Central memory CD8-positive, alpha-beta T cell (primary cell): ENCODE results near the gene BTNL9.
"Not testable (repeated sequence)": the region's sequence is repeated elsewhere in the genome, so short reads cannot be mapped to it uniquely, and the experiment has no call there.

Experiments used
- ATAC-seq: fragments of 150-1000 bp; cut with Tn5 transposase; replicated peaks from 2 replicates; pipeline ENCODE4 v1.10.0; 2022; ENCODE audit warnings: mild to moderate bottlenecking, moderate FRiP score, moderate number of reproducible peaks; ENCODE audit not compliant: poor library complexity, severe bottlenecking; ENCODE audit errors: extremely low read depth
- DNase-seq, 2 donors: peaks; one replicate each; pipeline ENCODE4 v3.0.0; 2021; ENCODE audit warnings: low spot score in 2 of 2
- H3K27ac Mint-ChIP-seq: one replicate; pipeline ENCODE4 v1.8.0; 2022; ENCODE audit warnings: low read depth, mild to moderate bottlenecking, moderate library complexity, mixed read lengths
- H3K27me3 Mint-ChIP-seq: one replicate; pipeline ENCODE4 v1.8.0; 2022; ENCODE audit warnings: mixed read lengths
- H3K36me3 Mint-ChIP-seq: one replicate; pipeline ENCODE4 v1.8.0; 2022; ENCODE audit warnings: mild to moderate bottlenecking, moderate library complexity, mixed read lengths; ENCODE audit not compliant: insufficient read depth
- H3K4me1 Mint-ChIP-seq: one replicate; pipeline ENCODE4 v1.8.0; 2022; ENCODE audit warnings: mixed read lengths
- H3K4me3 Mint-ChIP-seq: one replicate; pipeline ENCODE4 v1.8.0; 2022; ENCODE audit warnings: mild to moderate bottlenecking, moderate library complexity, mixed read lengths
- H3K9me3 Mint-ChIP-seq: one replicate; pipeline ENCODE4 v1.8.0; 2022; ENCODE audit warnings: mixed read lengths

The BTNL9 gene

GRCh38 chr5:181045316-181045715 is 5.2 kb downstream of the BTNL9 start:
- H3K9me3 Mint-ChIP-seq: no peaks in the 10 kb centered on the region
- ATAC-seq (no peak), DNase-seq (no peak)
- H3K27ac Mint-ChIP-seq: no peak overlapping the region
- no peak overlapping the region for H3K4me3 Mint-ChIP-seq
- H3K27me3 Mint-ChIP-seq: peaks cover 17% of the 10 kb centered on the region
- no peaks in the 10 kb centered on the region for H3K36me3 Mint-ChIP-seq
- no peaks in the 10 kb centered on the region for H3K4me1 Mint-ChIP-seq

DNA sequence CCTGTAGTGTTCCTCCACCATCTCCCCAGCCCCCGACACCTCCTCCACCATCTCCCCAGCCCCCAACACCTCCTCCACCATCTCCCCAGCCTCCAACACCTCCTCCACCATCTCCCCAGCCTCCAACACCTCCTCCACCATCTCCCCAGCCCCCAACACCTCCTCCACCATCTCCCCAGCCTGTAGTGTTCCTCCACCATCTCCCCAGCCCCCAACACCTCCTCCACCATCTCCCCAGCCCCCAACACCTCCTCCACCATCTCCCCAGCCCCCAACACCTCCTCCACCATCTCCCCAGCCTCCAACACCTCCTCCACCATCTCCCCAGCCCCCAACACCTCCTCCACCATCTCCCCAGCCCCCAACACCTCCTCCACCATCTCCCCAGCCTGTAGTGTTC is 5.8 kb downstream of the BTNL9 start:
- not testable (repeated sequence) for H3K4me1 Mint-ChIP-seq, H3K27ac Mint-ChIP-seq, H3K9me3 Mint-ChIP-seq, H3K4me3 Mint-ChIP-seq, DNase-seq, ATAC-seq, H3K36me3 Mint-ChIP-seq
- peaks cover 21% of the 10 kb centered on the region for H3K27me3 Mint-ChIP-seq

DNA sequence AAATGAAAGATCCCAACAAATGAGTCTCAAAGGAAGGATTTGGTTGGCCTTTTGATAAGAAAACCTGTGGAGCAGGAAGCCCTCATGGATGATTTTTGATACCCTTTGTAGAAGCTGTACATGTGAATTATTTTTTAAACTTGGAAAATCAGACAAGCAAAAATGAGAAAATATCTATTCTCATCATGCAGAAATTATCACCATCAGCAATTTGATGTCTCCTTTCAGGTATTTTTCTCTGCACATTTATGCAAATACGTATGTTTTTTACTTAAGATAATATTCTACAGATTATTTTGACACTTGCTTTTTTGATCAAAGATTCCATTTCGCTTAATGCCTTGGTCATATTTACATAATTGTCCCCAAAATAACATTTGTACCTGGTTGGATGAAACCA is 7.2 kb downstream of the BTNL9 start:
- no peaks in the 10 kb centered on the region for H3K9me3 Mint-ChIP-seq
- H3K27ac Mint-ChIP-seq: no peak overlapping the region
- no peaks in the 10 kb centered on the region for H3K36me3 Mint-ChIP-seq
- H3K4me3 Mint-ChIP-seq: no peak overlapping the region
- peaks cover 35% of the 10 kb centered on the region for H3K27me3 Mint-ChIP-seq
- DNase-seq (no peak), ATAC-seq (no peak)
- H3K4me1 Mint-ChIP-seq: peaks cover 6% of the 10 kb centered on the region

- Mint-ChIP-seq H3K36me3 (no peaks in the 10 kb centered on the region), H3K4me1 (peaks cover 8% of the 10 kb centered on the region), H3K27me3 (peaks cover 39% of the 10 kb centered on the region), H3K4me3 (no peak overlapping the region), H3K9me3 (no peaks in the 10 kb centered on the region), H3K27ac (no peak overlapping the region)
- ATAC-seq (no peak), DNase-seq (no peak)
Observed at GRCh38 chr5:181047921-181048320, 7.9 kb downstream of the BTNL9 start.

DNA sequence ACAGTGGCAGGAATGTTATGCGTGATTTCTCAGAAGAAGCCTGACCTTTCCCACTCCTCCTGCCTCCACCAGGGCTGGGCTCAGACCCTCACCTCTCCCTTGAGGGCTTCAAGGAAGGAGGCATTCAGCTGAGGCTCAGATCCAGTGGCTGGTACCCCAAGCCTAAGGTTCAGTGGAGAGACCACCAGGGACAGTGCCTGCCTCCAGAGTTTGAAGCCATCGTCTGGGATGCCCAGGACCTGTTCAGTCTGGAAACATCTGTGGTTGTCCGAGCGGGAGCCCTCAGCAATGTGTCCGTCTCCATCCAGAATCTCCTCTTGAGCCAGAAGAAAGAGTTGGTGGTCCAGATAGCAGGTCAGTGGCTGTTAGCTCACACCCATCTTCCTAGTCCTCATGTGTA is 9.9 kb downstream of the BTNL9 start:
- DNase-seq (no peak), ATAC-seq (no peak)
- Mint-ChIP-seq H3K27me3 (peaks cover 60% of the 10 kb centered on the region), H3K4me1 (peaks cover 20% of the 10 kb centered on the region), H3K9me3 (no peaks in the 10 kb centered on the region), H3K27ac (no peak overlapping the region), H3K36me3 (no peaks in the 10 kb centered on the region), H3K4me3 (no peak overlapping the region)

DNA sequence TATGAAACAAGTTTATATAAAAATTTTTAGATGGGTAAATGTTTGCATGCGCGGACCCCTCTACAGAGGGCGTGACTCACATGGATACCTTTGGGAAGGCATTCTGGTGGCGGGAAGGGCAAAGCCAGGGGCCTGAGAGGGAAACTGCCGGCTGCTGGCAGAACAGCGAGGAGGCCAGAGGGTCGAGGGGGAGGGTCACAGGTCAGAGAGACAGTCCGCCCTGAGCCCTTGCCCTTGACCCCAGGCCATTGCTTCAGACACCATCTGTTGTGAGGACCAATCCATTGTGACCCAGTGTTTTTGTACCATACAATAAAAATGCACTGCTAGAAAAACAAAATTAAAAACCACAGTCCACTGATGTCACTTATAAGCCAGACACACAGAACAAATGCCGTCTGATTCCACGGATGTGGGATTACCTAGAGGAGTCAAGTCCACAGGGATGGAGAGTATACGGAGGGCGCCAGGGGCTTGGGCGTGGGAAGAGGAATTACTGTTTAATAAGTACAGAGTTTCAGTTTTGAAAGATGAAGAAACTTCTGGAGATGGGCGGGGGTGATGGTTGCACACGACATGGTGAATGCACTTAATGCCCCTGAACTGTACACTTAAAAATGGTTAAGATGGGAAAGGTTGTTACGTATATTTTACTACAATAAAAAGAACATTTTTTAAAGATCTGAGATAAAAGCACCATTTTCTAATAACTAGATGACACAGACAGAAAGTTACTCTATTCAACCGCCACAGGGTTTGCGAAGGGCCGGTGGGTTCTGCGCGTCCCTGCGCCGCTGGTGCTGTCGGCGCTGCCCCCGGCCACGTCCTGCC is 12.0 kb downstream of the BTNL9 start:
- Mint-ChIP-seq H3K4me3 (peak overlapping the region; percentile 70), H3K27ac (peak overlapping the region; percentile 58), H3K4me1 (peaks cover 20% of the 10 kb centered on the region), H3K9me3 (no peaks in the 10 kb centered on the region), H3K27me3 (peaks cover 80% of the 10 kb centered on the region), H3K36me3 (no peaks in the 10 kb centered on the region)
- ATAC-seq (no peak), DNase-seq (no peak)

GRCh38 chr5:181052672-181053487 is 12.8 kb downstream of the BTNL9 start:
- DNase-seq (no peak), ATAC-seq (no peak)
- no peak overlapping the region for H3K27ac Mint-ChIP-seq
- H3K27me3 Mint-ChIP-seq: peaks cover 88% of the 10 kb centered on the region
- H3K36me3 Mint-ChIP-seq: no peaks in the 10 kb centered on the region
- peaks cover 20% of the 10 kb centered on the region for H3K4me1 Mint-ChIP-seq
- H3K9me3 Mint-ChIP-seq: no peaks in the 10 kb centered on the region
- peak overlapping the region; percentile 70 for H3K4me3 Mint-ChIP-seq

GRCh38 chr5:181053488-181054121 is 13.5 kb downstream of the BTNL9 start:
- peaks cover 96% of the 10 kb centered on the region for H3K27me3 Mint-ChIP-seq
- H3K27ac Mint-ChIP-seq: no peak overlapping the region
- DNase-seq: no peak
- H3K36me3 Mint-ChIP-seq: peaks cover 1% of the 10 kb centered on the region
- ATAC-seq: peak; percentile 19
- peaks cover 20% of the 10 kb centered on the region for H3K4me1 Mint-ChIP-seq
- H3K9me3 Mint-ChIP-seq: no peaks in the 10 kb centered on the region
- H3K4me3 Mint-ChIP-seq: peak overlapping the region; percentile 70

GRCh38 chr5:181054138-181054537 is 14.1 kb downstream of the BTNL9 start:
- H3K36me3 Mint-ChIP-seq: peaks cover 1% of the 10 kb centered on the region
- DNase-seq (no peak), ATAC-seq (no peak)
- peaks cover 97% of the 10 kb centered on the region for H3K27me3 Mint-ChIP-seq
- H3K4me1 Mint-ChIP-seq: peaks cover 24% of the 10 kb centered on the region
- no peaks in the 10 kb centered on the region for H3K9me3 Mint-ChIP-seq
- peak overlapping the region; percentile 70 for H3K4me3 Mint-ChIP-seq
- no peak overlapping the region for H3K27ac Mint-ChIP-seq

DNA sequence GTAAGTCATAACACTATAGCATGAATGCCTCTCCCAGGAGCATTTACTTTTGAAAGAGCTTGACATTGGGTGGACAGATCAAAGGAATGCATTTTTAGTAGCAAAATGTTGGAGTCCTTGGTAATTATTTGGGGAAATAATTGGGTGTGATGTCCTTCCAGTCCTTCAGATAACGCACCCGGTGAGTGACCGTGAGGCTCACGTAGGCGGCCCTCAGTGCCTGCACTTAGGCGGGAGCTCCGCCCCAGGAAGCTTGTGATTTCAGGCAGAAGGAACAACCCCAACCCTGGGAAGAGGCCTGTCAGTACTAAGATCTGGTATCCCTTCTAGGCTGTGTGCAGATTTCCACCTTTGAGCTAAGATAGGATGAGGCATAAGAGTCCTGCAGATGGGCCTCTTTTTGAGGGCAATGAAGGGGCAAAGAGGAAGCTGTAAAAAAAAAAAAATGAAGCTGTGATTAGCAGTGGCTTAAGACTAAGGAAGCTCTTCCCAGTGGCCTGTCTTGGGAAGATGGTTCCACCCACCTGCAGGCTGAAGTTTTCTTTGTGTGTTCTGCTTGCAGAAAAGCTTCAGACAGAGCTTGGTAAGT is 14.9 kb downstream of the BTNL9 start:
- Mint-ChIP-seq H3K4me1 (peaks cover 24% of the 10 kb centered on the region), H3K4me3 (peak overlapping the region; percentile 70), H3K9me3 (no peaks in the 10 kb centered on the region), H3K36me3 (peaks cover 1% of the 10 kb centered on the region), H3K27ac (no peak overlapping the region), H3K27me3 (peaks cover 95% of the 10 kb centered on the region)
- DNase-seq: no peak
- ATAC-seq: no peak

- Mint-ChIP-seq H3K27ac (no peak overlapping the region), H3K4me1 (peaks cover 24% of the 10 kb centered on the region), H3K36me3 (peaks cover 1% of the 10 kb centered on the region), H3K27me3 (peaks cover 95% of the 10 kb centered on the region), H3K4me3 (no peak overlapping the region), H3K9me3 (no peaks in the 10 kb centered on the region)
- ATAC-seq: no peak
- no peak for DNase-seq
Observed at GRCh38 chr5:181056431-181056830, 16.4 kb downstream of the BTNL9 start.

GRCh38 chr5:181058321-181058720 is 18.3 kb downstream of the BTNL9 start:
- Mint-ChIP-seq H3K27me3 (peaks cover 98% of the 10 kb centered on the region), H3K4me3 (no peak overlapping the region), H3K4me1 (peaks cover 14% of the 10 kb centered on the region), H3K27ac (no peak overlapping the region), H3K9me3 (no peaks in the 10 kb centered on the region), H3K36me3 (peaks cover 1% of the 10 kb centered on the region)
- ATAC-seq (no peak), DNase-seq (no peak)
